Muscle of back (tissue), 11 donors: Measurements from ENCODE around the gene TNFRSF1B. TPM values are rescaled to one million over a fixed set of nuclear protein-coding genes. Genes with fewer than 3 reads are reported as not detected.

Experiments used
- DNase-seq, 3 donors: peaks; one replicate each; pipeline versions ENCODE4 v3.0.0 to v3.0.0-alpha.2; 2013
- polyA plus RNA-seq, 10 donors: library from polyadenylated mRNA; unstranded; fragments of 120-200 nt; gene quantifications; one replicate each; pipeline ENCODE4 v1.2.1, GENCODE V29; 2013; ENCODE audit not compliant: insufficient read length in 10 of 10

Gene TNFRSF1B
- polyA plus RNA-seq, 10 donors: 10.5 to 18.2 (median 12.4) TPM

GRCh38 chr1:12157366-12158231 lies 9.2 kb upstream of the TNFRSF1B start:
- no peak for DNase-seq

- DNase-seq: no peak
These were observed 8.3 kb upstream of the TNFRSF1B start for GRCh38 chr1:12158357-12159092.

DNA sequence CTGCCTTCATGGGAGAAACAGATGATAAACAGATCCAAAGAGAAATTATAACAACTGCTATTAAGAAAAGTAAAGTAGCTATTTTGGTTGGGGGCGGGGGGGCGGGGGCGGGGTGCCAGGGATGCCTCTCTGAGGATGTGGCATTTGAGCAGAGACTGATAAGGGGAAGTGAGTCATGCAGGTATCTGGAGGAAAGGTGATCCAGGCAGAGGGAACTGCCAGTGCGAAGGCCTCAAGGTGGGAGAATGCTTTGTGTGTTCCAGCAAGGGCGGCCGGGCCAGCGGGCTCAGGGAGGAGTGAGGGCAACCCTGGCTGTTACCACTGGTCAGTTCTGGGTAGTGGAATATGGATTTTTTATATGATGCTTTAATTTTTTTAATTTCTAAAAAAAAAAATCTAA lies 7.0 kb upstream of the TNFRSF1B start:
- DNase-seq: no peak

- no peak for DNase-seq
These were observed 5.5 kb upstream of the TNFRSF1B start for GRCh38 chr1:12161324-12161661.

DNA sequence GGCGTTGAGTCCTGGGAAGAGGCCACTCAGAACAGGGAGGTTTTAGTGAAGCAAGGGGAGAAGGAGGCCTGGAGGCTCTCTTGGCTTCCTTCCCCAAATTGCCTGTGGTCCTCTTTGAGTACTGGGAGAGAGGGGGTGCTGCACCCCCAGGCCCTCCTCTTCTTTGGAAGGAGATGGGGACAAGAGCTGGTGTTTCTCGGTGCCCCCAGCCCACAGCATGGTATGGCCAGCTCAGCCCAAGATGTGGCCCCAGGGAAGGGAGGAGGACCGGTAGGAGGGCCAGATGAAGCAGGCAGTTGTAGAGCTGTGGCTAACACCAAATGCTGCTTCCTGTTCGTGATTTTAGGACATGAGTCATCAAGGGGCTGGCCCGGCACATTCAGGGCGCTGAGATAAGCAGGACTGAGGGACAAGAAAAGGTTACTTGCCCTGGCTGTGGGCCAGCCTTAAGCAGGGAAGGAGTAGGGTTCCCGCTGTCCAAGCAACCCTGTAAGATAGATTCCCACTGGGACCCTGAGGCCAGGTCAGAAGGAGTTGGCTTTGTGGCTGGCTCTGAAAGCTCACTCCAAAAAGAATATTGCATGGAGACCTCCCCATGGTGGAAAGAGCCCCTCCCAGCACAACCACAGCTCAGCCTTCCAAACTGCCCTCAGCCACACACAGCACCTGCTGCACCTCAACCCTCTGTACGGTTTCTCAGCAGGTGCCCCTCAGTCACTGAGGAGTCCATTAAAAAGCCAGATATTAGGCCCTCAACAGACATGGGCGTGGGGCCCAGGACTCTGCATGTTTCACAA lies 4.9 kb upstream of the TNFRSF1B start:
- peak; percentile 51 to 78 (median 64) for DNase-seq

DNA sequence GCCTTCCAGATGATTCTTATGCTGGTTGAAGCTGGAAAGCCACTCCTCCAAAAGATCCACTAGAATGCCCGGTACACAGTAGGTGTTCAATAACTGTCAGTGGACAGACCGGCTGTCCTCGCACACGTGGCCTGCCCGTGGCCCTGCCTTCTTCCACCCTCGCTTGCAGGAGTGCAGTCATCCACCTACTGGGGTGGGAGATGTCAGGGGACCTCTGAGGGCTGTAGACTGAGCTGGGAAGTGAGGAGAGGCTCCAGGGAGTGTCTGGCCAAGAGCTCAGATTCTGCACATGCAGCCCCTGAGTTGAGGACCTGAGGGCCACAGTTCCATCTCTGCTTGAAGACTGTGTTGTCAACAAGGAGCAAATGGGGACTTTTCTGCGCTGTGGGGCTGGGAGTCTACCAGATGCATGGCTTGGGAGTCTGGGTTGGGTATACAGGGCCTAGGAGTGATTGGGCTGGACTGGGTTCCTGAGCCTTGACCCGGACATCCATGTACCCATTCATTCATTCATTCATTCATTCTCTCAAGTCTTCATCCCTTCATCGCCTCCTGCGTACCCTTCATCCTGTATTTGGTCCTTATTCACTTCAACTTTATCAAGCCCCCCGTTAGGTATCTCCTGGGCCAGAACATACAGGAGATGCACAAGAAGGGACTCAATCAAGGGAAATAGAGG lies 4.2 kb upstream of the TNFRSF1B start:
- no peak for DNase-seq

DNA sequence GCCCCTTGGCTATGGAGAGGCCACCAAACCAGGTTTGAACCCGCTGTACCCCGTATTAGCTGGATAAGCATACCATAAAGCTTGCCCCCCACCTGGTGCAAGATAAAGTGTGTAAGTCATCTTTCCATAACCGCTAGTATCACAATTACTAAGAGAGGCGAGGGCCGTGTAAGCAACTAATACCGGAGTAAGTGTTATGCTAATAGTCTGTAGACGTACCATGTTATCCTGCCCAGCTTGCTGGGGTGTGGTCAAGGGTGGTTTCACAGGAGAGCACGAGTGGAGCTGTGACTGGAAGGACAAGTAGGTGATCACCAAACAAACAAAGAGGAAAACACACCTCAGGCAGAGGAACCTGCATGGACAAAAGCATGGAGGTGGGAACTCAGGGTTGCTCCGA lies 3.6 kb upstream of the TNFRSF1B start:
- no peak for DNase-seq

- no peak for DNase-seq
These were observed 2.6 kb upstream of the TNFRSF1B start for GRCh38 chr1:12164210-12164609.

DNA sequence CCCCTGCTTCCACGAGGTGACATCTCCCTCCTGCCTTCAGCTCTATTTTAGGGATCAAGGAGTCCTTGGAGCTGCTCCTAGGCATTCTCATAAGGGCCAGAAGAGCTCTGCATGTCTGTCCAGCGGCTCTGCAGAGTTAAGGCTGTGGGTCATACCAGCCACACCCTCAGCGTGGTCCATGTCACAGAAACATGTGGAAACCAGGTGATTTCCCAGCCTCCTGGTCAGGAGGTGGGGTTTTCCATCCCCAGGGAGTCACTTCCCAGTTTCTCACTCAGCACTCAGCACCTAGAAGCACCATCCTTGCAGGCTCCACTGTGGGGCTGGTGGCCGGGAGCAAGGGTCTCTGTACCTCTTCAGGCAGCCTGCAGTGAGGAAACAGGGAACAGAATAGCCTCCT lies 1.4 kb upstream of the TNFRSF1B start:
- no peak for DNase-seq

- DNase-seq: no peak
These were observed 970 bp downstream of the TNFRSF1B start for GRCh38 chr1:12167493-12168429.

DNA sequence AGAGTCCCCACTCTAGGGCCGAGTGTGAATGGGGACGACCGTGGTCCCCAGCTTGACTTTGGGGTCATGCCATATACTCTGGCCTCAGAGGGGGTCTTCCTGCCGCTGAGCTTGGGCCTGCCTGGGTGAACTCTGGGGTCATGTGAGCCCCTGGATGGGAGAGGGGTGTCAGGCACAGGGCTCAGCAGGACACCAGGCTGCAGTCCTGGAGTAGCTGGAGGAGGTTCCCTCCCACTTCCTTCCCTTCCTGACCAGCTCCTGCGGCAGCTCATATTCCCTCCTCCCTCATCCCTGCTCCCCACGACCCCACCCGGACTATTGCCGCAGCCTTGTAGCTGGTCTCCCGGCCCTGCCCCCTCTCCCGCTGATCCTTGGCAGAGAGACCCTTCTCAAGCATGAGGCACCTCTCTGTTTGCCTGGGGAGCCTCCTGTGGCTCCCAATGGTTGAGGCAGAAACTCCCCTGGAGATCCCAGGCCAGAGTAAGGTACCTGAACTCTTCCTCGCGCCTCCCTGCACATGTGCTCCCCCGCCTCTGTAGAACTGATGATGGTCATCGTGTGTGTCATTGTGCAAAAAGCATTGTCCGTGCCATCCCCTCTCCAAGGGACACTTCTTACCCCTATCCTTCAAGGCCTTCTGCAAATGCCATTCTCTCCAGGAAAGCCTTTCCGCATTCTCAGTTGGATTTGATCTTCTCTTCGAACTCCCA lies 1.8 kb downstream of the TNFRSF1B start:
- DNase-seq: no peak

GRCh38 chr1:12169442-12170135 lies 2.8 kb downstream of the TNFRSF1B start:
- no peak for DNase-seq

DNA sequence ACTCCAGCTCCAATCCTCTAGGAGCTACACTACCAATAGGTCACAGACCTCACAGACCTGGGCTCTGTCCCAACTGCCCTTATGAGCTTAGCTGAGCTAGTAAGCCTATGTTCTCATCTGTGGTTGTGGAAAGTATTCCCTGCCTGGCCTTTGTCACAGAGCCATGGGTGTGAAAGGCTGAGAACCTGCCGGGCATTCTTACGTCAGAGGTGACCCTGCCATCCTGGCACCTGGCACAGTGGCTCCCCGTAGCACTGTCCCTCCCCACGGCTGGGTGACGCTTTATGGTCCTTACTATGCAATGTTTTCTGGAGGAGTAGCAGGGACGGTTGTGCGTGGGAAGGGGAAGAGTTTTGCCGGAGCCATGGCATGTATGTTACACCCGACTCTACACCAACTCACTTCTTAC lies 3.5 kb downstream of the TNFRSF1B start:
- DNase-seq: no peak

- DNase-seq: no peak
These were observed 4.6 kb downstream of the TNFRSF1B start for GRCh38 chr1:12171206-12172041.

DNA sequence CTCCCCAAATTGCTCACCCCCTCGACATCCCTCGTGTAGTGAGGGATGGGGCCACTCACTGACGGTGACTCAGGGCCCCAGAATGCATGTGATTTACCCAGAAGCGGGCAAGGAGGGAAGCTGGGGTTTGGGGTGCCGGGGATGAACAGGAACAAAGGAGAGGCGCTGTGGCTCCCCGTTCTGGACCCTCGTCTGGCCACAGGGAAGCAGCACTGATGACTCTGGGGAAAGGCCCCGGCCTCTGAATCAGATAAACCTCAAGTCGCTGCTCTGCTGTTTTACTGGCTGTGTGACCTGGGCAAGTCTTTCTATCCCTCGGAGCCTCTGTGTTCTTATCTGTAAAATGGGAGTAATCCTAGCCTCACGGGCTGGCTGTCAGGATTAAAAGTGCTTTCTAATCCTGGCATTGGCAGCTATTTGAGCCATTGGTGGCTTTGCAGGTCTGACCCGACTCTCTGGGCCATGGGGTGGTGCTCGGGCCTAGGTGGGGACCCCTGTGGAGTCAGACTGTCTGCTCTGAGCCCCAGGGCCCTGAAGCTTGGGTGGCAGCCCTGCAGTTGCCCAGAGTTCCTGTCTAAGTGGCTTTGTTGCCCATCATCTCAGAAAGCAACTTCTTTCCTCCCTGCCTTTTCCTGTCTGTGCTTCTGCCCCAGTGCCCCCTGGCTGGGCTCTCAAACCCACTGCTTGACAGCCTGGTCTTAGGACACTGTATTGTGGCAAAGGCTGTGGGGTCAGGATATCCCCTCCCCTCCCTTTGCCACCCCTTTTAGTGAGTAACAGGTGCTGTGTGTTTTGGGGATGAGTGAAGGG lies 5.5 kb downstream of the TNFRSF1B start:
- no peak for DNase-seq

GRCh38 chr1:12173041-12173509 lies 6.3 kb downstream of the TNFRSF1B start:
- DNase-seq: no peak

DNA sequence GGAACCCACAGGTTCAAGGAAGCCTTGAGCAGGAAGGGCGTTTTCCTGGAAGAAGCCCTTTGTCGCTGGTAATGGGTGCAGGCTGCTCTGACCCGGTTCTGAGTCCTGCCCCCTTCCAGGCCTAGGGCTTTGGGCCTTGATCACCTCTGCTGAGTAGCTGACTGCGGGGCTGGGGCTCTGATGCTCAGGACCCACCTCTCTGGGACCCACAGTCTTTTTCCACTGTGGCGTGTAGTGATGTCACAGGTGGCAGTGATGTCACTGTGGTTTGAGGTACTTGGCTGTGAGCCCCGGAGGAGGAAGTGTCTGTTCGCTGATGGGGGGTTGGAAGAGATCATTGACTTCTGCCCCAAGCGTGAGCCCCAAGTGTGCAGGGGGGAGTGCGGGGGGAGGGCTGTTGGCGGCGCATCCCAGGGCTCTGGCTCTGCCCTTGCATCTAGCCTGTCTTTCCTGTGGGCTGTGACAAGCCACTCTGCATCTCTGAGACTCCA lies 6.9 kb downstream of the TNFRSF1B start:
- peak in 1 of 3 donors; percentile 45 for DNase-seq
